IPS-NIHi7 (cell line): ENCODE measurements around the gene FGFBP1.
"Not testable (repeated sequence)": the region's sequence is repeated elsewhere in the genome, so short reads cannot be mapped to it uniquely, and the experiment has no call there.

ENCODE experiments used
- DNase-seq: peaks from one replicate; pipeline ENCODE4 v3.0.0; 2012; ENCODE audit warnings: mixed read lengths; ENCODE audit errors: extremely low spot score

FGFBP1 gene

DNA sequence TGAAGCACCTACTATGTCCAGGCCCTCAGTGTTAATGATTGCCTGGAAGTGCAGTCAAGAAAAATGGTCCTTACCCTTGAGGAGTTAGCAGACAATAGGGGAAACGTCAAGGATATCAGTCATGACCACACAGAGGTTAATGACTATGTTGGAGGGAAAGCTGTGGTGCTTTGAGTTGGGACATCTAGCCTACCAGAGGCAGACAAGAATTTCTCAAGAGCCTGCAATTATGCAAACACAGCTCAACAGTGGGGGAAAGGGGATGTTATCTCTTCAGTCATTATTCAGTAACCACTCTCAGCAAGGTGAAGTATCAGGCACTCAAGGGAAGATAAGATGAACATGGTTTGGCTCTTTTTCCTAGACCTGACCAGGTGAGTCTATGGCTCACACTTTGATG lies 7.0 kb upstream of the FGFBP1 start:
- DNase-seq, result no peak

DNA sequence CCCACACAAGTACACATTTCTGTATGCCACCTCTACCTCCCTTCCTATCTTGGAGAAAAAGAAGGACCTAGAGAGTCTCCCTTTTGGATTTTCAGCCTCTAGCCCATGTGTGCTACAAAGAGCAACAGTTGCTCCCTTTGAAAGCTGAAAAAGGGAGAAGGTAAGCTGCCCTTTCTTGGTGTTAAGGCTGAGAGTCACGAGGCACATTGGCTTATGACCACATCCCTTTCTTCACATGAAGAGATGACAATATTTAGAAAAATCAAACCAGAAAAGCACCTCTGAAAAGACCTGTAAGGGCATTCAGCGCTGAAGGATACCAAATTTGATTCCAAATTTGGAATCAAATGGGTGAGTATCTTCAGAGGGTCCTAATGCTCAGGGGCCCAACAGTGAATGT lies 6.4 kb upstream of the FGFBP1 start:
- no peak for DNase-seq

DNA sequence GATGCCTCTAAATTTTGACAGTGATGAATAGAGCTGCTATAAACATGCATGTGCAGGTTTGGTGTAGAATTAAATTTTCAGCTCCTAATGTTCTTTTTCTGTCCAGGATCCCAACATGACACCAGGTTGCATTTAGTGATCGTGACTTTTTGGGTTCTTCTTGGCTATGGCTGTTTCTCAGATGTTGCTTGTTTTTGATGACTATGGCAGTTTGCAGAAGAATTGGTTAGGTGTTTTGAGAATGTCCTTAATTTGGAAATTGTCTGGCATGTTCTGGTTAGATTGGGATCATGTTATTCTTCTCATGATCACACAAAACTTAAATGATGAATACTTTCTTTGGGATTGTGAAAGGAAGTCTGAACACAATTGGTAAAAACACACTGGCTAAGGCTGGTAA lies 3.7 kb upstream of the FGFBP1 start:
- no peak for DNase-seq

DNA sequence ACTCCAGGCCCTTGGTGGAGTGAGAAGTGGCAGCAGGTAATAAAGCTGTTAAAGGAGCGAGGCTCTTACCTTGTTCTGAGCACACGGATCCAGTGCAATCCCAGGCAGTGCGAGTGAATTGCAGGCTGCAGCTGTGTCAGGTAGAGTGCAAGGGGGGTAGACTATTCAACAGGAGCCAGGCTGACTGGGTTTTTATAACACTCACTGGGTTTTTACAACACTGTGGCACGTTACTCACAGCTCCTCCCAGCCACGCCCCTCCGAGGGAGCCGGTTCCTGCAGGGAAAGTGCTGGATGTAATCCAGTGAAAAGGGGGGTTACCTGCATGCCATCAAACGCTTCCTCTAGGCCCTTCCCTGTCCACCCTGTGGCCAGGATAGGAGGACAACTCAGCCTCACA lies 358 bp downstream of the FGFBP1 start:
- DNase-seq, result peak; percentile 44

DNA sequence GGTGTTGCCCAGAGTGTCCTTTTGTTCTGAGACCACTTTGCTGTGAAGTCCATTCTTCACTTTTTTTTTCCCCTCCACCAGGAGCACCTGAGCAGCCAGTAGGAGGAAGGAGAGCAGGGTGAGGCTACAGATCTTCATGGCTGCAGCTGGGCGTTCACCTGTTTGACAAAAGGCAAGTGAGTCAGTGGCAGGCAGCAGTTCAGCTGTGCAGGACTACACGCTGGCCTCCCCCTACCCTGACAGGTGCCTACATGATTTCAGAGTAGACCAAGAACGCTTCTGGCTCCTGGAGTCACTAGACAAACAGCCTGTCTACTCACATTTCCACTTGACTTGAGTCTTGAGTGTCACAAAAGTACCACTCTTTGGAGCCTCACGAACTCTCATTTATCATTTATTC lies 2.0 kb downstream of the FGFBP1 start:
- DNase-seq, result no peak

DNA sequence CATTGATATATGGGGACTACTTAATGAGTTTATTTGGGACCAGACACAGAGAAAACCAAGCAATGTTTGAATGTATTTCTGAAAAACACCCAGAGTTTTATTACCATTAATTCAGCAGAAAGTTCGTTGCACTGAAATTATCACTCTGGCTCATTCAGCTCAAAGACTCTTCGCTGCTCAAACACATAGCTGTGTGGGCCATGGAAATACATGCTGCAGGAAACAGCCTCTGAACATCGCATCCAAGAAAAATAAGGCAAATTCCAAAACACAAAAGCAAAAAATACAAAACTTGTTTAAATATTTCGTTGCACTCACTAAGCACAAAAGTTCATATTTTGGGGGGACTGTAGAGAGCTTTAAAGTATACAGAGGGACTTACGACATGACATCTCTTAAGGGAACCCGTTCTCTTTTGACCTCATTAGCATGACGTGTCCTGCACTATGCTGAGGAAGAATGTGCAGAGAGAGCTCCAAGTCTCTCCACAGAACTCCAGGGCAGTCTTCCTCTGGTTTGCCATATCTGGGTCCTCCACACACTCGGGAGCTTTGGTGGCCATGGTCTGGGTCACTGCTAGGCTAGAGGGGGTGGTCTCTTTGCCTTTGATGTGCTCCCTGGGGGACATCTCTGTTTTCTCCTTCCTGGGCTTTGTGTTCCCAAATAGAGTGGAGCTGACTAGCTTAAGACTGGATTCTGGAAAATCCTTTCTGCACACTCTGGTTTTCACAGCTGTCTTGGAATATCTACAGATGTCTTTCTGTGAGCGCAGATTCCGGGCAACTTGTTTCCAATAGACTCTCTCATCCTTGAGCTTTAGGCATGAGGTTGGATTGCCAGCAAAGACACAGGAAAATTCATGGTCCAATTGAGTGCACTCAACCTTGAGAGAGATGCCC lies 2.8 kb downstream of the FGFBP1 start:
- no peak for DNase-seq

DNA sequence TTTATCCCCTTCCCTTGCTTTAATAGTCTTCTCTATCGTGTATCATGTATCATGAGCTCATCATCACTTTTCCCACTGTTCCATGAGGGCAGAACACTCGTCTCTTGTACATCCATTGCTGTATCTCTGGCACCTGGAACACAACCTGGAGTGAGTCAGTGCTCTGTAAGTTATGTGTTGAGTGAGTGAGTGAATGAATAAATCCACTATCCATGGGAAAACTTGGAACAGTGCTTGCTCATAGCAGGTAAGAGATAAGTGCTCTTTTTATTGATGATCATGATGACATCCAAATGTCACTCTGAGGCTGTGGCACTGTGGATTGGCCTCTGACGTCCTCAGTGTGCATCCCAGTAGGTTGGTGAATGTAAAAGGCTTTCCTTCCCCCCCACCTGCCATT lies 4.3 kb downstream of the FGFBP1 start:
- no peak for DNase-seq

DNA sequence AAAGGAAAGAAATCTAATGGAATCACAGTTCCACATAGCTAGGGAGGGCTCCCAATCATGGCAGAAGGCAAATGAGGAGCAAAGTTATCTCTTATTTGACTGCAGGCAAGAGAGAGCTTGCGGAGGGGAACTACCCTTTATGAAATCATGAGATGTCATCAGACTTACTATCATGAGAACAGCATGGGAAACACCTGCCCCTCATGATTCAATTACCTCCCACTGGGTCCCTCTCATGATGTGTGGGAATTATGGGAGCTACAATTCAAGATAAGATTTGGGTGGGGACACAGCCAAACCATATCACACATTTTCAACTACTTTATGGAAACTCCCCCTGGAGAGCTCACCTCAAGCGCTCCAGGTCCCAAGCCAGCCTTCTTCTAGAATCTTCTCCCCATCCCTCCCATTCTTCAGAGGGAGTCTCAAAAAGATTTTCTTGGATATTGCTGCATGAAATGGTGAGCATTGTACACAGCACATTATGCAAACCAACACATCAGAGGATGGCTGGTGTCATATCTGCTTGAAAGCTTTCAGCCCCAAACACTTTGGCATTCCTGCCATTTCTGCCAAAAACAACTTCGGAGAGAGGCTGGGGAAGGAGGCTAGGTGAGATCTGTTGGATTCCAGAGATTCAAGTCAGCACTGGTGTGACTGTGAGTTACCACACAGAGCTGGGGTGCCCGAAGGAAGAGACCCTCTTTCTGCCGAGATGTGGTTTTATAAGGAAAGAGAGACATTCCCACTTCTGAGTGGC lies 6.9 kb downstream of the FGFBP1 start:
- DNase-seq, result no peak

DNA sequence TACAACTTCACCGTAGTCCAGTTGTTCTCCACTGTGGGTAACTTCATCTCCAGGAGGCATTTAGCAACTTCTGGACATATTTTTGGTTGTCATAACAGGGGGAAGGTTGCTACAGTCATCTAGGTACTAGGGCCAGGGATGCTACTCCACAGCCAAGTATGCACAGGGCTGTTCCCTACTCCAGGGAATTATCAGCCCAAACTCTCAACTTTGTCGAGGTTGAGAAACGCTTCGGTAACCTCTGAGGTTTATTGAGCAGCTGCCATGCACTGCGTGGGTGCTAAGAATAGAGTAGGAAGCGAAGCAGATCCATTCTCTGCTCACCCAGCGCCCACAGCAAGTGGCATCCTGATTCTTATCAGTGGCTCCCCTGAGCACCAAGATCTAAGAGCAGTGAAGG lies 8.2 kb downstream of the FGFBP1 start:
- DNase-seq, result no peak

DNA sequence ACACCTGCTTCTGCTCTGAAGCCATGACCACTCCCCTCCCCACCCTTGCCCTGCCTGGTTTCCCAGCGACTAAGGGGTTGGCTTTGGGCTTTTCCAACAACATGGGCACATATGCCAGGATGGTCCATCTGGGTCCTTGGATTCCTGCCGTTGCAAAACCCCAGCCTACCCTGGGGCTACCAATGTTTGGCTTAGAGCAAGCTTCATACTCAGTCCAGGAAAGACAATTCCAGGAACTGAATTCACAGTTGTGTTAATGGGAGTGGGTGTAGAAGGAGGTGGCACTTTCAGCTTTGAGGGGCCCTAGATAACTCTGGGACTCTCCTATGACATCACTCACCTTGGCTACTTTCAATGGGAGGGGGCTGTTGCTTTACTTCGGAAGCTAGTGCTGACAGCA lies 9.0 kb downstream of the FGFBP1 start:
- no peak for DNase-seq

DNA sequence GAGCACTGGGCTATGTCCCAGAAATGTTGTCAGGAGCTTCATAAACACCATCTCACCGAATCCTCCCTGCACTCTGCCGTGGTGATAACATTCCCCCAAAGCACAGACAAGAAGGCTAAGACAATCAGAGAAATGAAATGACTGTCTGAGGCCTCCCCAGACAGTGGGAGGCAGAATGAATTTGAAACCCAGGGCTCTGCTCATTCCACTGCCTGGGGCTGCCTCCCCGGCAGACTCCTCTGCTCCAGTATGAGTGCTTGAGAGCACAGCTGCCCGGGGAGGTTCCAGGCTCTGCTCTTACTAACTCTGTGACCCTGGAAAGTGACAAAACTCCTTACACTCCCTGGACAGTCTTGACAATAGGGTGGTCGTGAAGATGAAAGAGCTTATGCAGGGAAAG lies 9.7 kb downstream of the FGFBP1 start:
- no peak for DNase-seq

DNA sequence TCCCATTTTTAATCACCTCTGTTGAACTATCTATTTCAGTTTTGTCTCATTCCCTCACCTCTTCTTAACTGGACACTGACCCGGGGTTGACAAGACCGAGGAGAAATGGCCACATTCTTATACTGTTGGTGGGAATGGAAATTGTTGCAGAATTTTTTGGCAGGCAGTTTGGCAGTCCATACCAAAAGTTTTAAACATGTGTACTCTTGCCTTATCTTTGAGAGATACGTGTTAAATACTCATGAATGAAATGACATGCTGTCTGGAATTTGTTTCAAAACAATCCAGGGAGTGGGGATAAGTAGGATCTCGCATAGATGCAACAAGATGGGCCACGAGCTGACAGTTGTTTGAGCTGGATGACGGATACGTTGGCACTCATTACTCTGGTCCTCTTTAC lies 12.1 kb downstream of the FGFBP1 start:
- no peak for DNase-seq

DNA sequence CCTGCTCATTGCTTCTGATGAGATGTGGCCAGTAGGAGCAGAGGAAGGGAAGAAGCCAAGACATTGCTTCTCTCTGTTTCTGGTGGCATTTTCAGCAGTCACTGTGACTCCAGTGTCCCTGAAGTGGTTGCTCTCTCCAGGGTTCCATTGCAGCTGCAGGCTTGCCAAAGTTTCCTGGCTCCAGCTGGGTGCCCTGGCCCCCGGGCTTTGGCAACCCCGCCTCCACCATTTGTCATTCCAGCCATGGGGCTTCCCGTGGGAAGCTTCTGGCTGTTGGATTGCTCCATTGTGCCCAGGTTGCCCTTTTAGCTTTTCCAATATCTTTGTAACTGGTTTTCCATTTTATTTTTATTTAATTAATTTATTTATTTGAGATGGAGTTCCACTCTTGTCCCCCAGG lies 12.7 kb downstream of the FGFBP1 start:
- DNase-seq, result no peak

DNA sequence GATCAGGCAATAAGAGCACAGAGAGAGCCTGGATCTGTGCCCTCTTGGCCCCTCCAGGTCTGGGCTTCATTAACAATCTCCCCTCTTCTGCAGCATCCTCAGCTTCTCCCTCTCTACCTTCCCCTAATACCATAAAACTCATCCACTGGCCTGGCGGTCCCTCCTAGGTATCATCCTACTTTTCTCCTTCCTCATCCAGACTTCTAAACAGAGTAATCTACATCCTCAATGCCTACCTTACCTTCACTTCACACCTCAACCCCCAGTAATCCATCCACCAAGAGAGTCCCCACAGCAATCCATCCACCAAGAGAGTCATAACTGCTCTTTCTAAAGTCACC lies 17.0 kb downstream of the FGFBP1 start:
- DNase-seq, result no peak

DNA sequence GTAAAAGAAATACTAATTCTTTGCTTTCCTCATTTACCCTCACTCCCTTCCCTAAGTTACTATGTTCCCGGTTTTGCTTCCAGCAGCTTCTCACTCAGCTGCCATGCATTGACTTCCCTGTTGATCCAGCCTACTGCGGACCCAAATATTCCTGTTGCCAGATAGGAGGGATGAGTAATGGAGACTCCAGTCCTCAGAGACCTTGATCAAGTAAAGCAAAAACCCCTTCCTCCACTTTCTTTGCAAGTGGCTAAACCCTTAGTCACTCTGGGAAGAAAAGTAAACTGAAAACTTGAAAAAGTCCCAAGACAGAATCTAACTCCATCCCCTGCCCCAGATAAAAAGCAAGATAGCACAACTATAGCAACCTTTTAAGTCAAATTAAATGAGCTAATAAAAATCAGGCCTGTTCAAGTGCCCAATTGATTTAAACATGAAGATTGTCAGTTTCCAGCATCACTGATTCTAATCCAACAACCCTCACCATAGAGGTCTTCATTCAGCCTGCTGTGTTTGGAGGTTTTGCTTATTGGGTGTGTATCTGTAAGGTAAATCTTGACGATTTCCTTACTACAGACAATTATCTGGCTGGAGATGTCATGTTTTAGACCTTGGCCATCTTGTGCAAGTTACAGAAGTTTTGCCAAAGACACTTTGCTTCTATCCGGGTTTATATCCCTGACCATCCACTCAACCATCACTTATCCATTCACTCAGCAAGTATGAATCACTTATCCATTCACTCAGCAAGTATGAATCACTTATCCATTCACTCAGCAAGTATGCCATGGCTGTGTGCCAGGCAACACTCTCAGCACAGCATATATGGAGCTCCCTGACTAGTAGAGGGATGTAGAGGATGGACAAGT lies 17.6 kb downstream of the FGFBP1 start:
- DNase-seq, result no peak

DNA sequence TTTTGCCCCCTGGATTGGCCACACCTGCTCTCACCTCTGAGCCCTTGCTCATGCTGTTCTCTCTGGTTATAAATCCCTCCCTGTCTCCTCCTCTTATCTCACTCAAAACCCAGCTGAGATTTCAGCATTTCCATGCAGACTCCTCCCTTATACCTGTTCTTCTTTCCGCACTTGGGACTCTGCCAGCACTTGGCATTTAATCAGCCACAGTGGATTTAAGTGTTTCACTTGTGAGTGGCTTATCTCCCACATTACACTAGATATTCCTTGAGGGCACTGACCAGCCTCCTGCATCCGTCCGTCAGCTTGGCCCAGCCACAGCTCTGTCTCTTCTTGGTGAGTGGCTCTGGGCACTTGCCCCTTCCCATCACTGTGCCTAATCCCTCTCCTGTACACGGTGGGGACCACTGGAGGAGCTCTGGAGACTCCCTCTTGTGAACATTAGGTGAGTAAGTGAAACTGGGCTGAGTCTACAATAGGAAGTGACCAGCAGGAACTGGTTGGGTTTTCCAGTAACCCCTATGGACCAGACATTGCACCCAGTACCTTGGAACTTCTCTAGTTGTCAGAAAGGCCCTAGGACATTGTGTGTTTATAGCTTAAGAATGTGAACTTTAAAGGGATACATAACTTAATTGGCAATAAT lies 19.9 kb downstream of the FGFBP1 start:
- DNase-seq, result no peak

DNA sequence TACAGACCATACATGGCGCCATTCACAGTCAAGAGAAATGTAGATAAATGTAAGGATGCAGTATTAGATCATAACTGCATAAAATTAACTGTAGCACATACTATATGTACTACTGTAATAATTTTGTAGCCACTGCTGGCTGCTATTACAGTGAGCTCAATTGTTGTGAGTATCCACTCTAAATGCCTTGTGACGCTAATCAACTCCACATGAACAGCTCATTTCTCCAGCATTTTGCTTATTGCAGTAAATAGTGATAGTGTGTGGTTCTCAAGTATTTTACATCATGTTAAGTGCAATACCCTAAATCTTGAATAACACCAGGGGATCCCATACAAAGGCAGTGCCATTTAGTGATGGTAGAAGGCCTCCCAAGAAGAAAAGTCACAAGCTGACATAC lies 21.2 kb downstream of the FGFBP1 start:
- no peak for DNase-seq

DNA sequence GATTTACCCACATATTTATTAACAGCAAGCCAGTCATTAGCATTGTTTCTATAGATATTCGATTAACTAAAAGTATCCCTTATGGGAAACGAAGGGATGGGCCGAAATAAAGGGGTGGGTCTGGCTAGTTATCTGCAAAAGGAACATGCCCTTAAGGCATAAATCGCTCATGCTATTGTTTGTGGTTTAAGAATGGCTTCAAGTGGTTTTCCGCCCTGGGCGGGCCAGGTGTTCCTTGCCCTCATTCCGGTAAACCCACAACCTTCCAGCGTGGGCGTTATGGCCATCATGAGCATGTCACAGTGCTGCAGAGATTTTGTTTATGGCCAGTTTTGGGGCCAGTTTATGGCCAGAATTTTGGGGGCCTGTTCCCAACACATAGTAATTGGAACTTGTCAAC lies 22.2 kb downstream of the FGFBP1 start:
- not testable (repeated sequence) for DNase-seq

DNA sequence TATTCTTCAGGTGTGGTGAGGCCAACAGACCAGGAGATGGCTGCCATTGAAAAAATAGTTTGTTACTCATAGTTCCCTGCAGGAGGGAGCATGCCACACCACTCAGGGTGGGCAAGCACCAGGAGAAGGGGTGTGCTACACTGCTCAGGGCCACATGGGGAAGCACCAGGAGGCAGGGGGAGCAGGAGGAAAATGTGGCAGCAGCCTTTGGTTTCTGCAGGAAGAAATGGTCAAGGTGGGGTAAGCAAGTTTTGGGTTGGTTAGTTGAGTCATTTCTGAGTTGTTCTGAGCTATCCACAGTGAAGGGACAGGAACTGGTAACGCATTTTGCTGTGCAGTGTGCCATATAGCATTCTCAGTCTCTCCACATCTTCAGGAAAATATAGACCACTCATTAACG lies 23.8 kb downstream of the FGFBP1 start:
- DNase-seq, result no peak

DNA sequence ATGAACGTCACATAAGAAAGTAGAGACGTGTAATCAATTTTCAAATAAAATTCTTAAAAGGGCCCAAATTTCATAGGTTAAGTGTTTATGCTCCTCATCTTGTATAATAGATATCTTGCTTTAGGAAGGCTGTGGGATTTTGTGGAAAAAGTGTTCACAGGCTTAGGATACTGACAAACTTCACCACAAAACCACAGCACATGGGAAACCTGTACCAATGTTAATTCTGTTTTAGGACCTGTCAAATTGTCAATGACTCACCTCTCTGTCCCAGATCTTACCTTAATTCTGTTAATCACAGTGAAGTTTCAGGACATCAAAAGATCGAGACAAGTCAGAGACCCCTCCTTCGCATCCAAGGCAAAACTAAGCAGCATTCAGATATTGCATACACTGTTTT lies 24.2 kb downstream of the FGFBP1 start:
- no peak for DNase-seq

DNA sequence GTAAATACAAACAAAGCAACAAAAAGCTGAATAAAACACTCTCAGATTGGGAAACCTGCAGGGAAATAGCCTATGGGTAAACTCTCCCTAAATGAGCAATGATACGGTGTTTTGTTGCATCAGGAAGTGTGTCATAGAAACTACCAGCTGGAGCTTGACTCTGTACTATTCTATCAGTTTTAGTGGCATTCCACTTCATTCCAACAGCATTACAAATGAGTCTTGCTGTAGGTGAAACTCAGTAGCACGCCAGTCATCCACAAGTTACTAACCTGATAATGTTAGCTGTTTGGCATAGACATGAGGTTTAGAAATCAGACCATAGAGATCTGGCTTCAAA lies 24.9 kb downstream of the FGFBP1 start:
- DNase-seq, result no peak
